Middle frontal gyrus (tissue), 1 donor: ENCODE measurements around the gene HUNK.
"Not testable (repeated sequence)": the region's sequence is repeated elsewhere in the genome, so short reads cannot be mapped to it uniquely, and the experiment has no call there.

ENCODE experiments used
- DNase-seq: peaks from one replicate; pipeline ENCODE4 v3.0.0-alpha.2; 2015; ENCODE audit warnings: low spot score; ENCODE audit errors: extremely low spot score

Gene HUNK

DNA sequence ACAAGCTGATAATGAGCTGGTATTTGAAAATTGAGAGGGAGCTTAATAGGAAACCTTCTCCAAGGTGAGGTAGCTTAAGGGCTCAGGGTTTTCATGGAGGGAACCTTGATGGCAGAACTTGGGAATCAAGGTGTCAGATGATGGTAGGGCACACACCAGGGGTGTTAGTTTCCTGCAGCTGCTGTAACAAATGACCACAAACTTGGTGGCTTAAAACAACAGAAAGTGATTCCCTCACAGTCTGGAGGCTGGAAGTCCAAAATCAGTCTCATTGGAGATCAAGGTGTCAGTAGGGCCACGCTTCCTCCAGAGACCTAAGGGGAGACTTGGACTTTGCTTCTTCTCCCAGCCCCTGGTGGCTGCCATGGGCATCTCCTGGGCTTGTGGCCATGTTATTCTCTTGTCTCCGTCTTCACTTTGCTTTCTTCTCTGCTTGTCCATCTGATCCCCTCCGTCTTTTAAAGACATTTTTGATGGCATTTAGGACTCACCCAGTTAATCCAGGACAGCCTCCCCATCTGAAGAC, 45.5 kb downstream of the HUNK start:
- no peak for DNase-seq

DNA sequence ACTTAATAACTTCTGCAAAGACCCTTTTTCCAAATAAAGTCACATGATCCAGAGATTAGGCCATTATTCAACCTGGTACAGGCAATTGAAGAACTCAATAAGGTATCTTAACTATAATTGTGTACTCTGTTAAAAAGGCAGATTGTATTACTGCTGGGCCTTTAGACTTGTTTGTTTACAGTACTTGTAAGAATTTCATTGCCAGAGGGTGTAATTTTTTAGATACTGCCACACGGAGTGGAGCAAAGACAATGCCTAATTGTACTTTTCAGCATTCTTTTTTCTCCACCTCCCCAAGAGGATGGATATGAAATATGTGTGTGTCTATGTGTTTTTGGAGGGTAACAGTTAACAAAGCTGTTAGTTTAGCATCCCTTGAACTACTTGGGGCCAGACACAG, 47.5 kb downstream of the HUNK start:
- DNase-seq = no peak

DNA sequence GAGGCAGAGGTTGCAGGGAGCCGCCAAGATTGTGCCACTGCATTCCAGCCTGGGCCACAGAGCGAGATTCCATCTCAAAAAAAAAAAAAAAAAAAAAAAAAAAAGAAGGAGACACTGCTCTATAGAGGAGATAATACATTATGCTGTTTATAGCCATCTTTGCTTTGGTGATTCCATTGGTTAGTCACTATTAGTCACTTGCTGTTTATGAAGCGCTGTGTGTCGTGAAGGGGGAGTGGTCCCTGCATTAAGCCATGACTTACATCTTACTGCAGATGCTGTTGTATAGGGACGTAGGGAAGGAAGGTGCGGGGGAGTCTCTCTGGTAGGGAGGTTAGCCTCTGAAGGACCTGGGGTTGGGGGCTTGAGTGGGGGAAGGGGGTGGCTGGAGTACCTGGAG, 48.3 kb downstream of the HUNK start:
- DNase-seq = no peak

DNA sequence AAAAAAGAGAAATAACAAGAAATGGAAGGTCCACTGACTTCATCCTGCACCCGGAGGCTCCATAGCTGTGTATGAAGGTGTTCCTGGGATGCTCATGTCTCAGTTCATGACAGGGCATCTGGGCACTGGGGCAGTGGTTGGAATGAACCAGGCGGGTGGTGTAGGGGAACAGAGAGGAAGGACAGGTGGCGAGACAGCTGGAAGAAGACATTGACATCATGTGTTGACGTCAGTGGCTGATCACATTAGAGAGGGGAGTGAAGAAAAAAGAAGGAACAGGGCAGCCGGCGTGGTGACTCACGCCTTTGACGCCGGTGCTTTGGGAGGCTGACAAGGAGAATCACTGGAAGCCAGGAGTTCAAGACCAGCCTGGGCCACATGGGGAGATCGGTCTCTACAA, 50.1 kb downstream of the HUNK start:
- no peak for DNase-seq

DNA sequence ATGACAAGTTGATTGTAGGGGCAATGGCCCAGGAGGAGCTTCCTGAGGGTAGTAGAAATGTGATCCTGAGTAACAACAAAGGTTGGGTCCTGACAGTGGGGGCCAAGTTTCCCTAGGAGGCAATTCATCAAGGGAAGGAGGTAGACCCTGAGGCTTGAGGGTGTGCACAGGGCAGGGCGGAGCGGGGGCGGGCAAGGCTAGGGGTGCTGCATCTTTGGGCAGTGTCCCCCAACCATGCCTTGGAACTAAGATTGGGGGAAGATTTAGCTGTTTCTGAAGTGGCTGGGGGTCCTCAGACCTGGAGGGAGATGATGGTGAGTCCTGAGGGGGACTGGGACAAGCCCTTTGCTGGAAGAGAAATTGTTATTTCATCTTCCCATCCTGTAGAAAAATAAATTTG, 50.9 kb downstream of the HUNK start:
- no peak for DNase-seq

DNA sequence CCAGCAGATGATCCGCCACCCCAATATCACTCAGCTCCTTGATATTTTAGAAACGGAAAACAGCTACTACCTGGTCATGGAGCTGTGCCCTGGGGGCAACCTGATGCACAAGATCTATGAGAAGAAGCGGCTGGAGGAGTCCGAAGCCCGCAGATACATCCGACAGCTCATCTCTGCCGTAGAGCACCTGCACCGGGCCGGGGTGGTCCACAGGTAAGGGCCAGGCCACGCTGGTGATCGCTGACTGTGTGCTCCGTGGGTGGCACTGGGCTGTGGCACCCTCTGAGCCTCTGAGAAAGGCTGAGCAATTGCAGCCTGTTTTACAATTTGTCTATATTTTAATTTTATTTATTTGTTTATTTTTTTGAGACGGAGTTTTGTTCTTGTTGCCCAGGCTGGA, 51.7 kb downstream of the HUNK start:
- no peak for DNase-seq

DNA sequence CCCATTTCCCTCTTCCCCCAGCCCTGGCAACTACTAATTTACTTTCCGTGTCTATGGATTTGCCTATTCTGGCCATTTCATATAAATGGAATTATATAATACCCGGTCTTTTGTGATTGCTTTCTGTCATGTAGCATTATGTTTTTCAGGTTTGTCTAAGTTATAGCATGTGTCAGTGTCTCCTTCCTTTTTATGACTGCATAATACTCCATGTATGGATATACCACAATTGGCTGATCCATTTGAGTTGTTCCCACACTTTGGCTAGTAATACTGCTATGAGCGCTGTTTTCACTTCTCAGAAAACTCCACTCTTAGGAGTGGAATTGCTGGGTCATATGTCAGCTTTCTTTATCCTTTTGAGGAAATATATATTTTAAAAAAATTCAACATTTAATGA, 53.7 kb downstream of the HUNK start:
- DNase-seq = no peak

DNA sequence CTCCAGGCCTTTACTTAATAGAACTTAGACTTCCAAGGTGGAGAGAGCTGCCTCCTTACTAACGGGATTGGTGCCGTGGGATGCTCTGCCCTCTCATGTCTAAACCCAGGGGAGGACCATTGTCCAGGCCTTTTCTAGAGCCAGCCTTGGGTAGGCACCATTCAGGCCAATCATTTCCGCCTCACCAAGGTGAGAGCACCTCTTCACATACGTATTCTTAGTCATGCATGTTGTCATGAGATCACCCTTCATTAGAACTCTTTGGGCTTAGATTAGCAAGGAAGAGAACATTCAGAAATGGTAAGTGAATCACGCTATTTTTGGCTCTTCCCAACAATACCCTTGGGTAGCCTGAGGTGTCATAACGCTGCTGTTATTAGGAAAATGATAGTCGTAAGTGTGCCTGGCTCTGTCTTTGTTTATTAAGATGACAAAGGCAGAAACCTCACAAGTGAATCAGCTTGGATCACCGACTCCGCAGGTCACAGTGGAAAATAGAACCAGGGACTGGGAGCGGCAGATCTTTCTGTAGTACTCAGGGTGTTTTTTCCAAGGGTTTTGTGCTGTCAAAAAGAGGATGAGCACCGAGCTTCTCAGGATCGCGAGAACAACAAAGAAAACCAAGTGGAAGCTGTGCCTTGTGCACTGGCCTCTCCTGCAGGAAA, 55.0 kb downstream of the HUNK start:
- no peak for DNase-seq

DNA sequence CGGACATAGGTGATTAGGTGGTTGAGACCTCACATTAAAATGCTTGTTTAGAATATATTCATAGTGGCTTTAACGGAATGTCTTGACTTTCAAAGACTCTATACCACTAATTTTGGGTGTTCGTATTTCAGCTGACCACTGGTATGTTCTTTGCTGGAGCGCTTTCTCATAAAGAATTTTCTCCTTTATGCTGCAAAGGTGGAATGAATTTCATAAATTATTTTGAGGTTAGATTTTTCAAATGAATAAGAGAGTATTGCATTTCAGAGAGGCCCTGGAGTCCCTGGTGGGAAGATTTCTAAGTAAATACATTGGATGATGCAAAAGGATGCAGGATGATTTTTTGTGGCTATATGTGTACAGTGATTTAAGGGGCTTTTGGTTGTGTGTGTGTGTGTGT, 55.8 kb downstream of the HUNK start:
- no peak for DNase-seq

DNA sequence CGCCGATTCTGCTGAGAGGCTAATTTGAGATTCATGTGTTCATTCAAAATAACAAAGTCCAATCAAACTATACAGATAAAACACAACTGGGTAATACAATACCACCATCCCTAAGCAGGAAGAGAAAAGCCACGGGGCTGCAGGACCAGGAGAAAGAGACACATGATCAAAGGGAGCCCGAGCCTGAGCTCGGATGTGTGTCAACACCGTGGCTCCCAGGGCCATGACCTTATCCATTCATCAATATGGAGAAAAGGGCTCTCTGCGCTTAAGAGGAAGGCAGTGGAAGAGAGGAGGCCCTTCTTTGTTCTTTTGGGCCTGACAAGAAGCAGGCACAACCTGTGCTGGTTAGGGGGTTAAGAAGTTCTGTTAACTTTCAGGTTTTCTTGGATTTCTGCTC, 56.7 kb downstream of the HUNK start:
- DNase-seq = no peak

DNA sequence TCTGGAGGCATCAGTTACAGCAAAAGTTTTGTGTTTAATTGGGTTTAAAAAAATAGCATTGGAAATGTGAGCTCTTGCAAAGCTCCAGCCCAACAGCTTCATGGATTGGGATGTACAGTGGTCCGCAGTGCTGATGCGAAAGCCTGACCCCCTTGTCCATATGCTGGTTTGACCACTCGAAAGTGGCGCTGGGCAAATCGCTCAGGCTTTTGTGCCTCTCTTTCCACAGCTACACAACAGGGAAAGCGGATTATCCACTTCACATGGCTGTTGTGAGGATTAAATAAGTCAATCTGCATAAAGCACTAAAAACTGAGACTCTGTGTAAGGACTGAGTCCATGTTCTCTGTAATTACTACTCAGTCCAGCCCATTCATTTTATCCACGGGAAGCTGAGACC, 57.2 kb downstream of the HUNK start:
- DNase-seq = no peak

DNA sequence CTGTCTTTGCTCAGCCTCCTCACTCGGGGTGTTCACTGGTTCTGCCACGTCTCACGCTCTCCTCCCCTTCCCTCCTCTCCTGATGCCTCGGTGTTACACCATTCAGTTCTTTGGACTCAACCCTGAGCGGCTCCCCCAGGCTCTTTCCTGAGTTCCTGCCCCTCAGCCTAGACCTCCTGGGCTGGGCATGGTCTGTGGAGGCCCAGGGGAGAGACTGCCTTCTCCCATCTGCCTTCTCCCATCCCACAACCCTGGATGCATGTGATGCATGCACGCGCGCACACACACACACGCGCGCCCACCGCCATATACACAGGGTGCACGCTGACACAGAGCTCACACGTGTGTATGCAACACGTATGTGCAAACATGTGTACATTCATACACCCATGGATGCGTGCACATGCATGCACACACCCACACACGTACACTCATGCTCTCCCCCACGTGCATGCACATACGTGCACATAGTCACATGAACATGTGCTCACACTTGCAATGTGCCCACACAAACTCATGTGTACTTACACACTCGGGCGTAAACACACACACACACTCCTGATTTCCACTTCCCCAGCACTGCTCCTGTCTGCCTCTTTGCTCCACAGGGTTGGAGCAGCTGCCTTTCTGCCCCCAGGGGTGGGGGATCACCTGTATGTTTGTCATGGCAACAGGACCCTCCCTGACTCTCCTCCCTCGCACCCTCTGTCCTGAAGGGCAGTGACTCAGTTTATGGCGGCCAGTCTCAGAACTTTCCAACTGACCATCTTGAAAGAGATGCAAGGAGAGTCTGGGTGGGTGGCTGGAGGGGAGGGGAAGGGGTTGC, 59.0 kb downstream of the HUNK start:
- no peak for DNase-seq

DNA sequence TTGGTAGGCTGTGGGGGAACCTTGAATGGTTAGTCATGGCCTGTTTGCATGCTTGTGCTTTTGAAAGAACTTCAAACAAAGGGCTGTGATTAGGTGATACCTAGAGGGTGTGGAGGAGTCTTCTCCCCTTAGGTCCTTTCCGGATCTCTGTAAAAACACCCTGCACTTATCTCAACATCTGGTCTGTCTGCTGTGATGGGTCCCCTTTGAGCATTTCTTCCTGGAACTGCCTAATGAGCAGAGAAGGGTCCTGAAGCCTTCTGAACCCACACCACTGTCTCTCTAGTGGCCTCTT, 59.6 kb downstream of the HUNK start:
- DNase-seq = no peak

DNA sequence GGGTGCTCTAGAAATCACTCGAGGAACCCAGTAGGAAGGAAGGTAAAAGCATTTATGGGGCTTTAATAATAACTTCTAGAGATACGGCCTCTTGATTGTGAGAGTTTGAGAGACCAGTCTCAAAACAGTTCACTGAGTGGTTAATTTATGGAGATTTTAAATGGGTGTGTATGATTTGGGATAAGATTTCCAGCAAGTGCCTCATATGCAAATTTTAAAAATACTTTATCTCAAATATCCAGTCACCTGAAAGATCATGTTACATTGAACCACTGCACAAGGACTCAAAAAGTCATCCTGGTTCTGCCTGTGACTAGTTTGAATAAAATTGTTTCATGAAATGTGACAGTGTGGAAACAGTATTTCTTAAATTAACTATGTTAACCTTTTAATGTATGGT, 64.5 kb downstream of the HUNK start:
- DNase-seq = no peak

DNA sequence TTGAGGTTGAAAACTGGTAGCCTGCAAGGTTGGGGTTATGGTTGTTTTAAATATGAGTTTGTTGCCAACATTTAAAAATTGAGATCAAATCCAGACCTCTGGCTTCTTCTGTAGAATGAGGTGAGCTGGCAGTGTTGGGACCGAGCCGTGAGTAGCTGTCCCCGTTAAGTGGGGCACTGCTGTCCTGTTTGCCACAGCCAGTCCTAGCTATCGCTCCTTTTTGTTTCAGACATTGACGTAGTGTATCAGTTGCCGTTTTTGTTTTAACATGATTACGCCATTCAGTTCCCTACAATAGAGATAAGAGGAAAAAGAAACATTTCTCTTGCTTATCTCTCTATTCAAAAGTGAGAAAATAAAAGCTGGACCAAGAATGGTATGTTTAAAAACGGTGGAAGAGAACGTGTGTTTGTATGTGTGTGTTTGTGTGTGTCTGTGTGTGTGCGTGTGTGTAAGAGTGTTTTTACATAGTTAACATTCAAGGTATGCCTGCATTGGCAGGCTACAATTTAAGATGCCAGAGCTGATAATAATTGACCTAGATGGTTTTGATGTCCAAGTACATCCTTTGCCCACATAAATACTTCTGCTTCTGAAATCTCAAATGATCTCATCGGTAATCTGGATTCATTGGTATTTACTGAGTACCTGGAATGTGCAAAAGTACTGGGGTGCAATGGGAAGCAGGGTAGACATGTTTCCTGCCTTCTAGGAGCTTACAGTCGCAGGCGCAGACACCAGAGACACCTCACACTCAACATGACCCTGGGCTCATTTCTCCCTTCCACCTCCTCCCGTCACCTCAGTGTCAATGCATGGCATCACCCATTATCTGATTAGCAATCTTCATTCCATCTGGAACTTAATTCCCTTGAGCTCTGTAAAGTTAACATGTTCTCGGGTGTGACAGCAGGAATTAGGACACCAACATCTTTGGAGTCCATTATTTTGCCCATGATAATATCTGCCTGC, 65.8 kb downstream of the HUNK start:
- DNase-seq = no peak

DNA sequence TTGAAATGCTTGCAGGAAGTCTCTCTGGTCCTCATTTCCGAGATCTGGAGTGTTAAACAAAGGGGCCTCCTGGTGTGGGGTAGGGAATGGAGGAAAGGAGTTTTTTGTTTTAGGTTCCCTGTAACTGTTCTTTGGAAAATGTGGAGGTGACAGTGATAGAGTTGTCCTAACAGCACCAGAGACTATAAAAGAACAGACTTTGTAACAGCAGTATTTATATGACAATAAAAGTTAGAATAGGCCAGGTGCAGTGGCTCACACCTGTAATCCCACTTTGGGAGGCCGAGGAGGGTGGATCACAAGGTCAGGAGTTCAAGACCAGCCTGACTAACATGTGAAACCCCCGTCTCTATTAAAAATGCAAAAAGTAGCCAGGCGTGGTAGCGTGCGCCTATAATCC, 68.9 kb downstream of the HUNK start:
- no peak for DNase-seq

DNA sequence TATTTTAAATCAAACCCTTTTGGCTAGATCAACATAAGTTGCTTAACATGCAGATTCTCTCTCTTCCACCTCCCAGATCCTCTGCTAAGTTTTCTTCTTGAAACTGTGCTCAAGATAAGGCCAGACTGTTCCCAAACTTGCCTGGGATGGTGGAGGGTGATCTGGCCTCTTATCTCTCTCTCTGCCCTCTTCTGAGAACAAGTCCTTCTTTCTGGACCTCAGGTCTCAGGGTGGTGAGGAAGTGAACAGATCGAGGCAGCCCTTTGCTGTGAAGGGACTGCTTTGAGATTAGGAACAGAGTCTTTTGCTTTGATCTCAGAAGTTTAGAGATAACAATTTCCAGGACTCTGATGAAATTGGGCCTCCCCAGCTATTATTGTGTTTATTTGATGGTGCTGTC, 70.7 kb downstream of the HUNK start:
- DNase-seq = no peak

DNA sequence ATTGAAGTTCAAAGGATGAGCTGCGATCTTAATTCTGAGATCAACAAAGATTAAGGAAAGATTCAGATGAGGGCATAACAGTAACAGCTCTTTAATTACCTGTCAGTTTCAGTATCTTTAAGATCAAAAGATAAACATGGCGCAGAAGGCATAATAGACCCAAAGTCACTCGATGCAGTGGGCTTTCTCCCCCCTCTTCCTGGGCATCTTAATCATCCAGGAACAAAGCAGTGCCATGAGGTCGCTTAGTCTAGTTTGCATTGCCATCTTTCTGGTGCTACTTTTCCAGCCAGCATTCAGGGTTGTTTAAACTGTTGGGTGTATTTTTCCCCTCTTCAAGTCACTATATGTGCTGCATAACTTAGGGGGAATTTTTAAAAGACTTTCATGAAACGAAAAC, 72.3 kb downstream of the HUNK start:
- no peak for DNase-seq

DNA sequence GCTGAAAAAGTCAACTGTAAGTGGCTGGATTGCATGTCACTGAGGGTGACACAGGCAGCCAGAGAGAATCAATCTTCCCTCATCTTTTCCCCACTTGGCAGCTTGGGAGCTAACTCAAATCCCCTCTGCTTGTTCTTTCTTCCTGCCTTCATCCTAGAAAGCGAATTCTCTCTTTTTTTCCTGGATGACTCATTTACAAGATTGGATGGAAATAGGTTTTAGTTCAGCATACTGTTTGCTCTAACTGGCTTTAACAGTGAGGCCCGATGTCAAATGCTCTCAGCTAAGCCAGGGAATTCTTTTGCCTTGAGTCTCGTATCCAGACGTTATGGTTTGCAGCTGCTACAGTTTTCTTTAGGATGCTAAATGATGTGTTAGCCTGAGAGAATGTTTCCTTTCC, 72.7 kb downstream of the HUNK start:
- DNase-seq = no peak

DNA sequence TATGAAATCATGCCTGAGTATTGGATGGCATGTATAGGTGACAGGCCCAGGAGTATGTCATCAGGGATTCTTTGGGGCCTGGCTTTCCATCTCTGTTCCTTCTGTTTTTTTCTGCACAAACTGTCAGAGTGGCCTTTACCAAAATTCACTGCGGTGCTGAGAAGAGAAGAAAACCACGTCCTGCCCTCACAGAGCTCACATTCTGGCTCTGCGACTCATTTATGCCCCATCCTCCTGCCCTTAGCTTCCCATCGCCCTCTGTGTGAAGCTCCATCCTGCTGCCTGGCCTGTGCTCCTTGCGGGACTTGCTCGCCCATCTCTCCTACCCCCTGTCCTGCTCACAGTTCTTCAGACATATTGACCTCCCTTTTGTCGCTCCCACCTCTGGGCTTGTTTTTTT, 73.4 kb downstream of the HUNK start:
- no peak for DNase-seq

DNA sequence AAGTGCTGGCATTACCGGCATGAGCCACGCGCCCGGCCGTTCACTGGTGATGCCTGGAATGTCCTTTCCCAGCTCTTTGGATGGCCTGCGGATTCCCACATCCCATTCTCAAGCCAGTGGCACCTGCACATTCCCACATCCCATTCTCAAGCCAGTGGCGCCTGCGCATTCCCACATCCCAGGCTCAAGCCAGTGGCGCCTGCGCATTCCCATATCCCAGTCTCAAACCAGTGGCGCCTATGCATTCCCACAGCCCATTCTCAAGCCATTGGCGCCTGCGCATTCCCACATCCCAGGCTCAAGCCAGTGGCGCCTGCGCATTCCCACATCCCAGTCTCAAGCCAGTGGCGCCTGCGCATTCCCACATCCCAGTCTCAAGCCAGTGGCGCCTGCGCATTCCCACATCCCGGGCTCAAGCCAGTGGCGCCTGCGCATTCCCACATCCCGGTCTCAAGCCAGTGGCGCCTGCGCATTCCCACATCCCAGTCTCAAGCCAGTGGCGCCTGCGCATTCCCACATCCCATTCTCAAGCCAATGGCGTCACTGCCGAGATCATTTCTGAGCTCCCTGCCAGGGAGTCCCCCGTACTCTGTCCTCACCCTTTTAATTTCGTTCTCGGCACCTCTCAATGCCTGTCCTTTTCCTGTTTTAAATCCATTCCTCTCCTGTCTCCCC, 74.2 kb downstream of the HUNK start:
- not testable (repeated sequence) for DNase-seq
